Gastrocnemius medialis (tissue), 4 donors: ENCODE results near the gene ODAPH.
"Not testable (repeated sequence)": the region's sequence is repeated elsewhere in the genome, so short reads cannot be mapped to it uniquely, and the experiment has no call there.

Experiments
- CTCF ChIP-seq, 5 experiments: fragments of 450-650 bp in 3 of 5; fragments of 200-600 bp in 2 of 5; sonication (generic) in 2 of 5; IDR thresholded peaks in 4 of 5; conservative IDR thresholded peaks in 1 of 5; 1 replicate in 4 of 5; 2 replicates in 1 of 5; pipeline ENCODE4 v1.5.1; 2016 to 2019; ENCODE audit warnings: antibody characterized with exemption in 5 of 5, mild to moderate bottlenecking in 3 of 5, moderate library complexity in 3 of 5
- POLR2A ChIP-seq, 2 donors: fragments of 450-650 bp; IDR thresholded peaks; one replicate each; pipeline ENCODE4 v1.6.1; 2017; ENCODE audit warnings: antibody characterized with exemption in 2 of 2, mild to moderate bottlenecking in 2 of 2, moderate library complexity in 2 of 2

- TF ChIP-seq CTCF (IDR thresholded peaks at IDR 0.05 in 4 of 5, conservative IDR thresholded peaks at IDR 0.05 in 1 of 5); POLR2A (IDR thresholded peaks at IDR 0.05): not testable (repeated sequence)
Measured at GRCh38 chr4:75509592-75509991, 46.3 kb upstream of the ODAPH start.
